ENCODE measurements around the gene LPCAT1. TPM values are rescaled to one million over a fixed set of nuclear protein-coding genes. Genes with fewer than 3 reads are reported as not detected.

The LPCAT1 gene
- total and polyA plus RNA-seq, 10 of the 15 experiments (the other 5 are each of a cell fraction or from before 2014, with no cell fraction given): 2.3 to 109 (median 72.7) TPM

DNA sequence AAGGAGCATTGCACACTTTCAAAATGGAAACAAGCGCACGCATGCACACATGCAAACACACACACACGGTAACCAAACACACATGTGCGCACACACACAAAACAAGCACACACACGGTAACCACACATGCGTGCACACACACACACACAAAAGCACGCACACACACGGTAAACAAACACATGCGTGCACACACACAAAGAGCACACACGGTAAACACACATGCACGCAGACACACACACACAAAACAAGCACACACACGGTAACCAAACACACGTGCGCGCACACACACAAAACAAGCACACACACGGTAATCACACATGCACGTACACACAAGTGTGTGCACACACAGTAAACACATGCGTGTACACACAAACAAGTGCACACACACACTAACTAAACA, 59.2 kb downstream of the LPCAT1 start:
- intact Hi-C loops (cut with micrococcal nuclease; ENCODE audit: unreplicated experiment): no loop called here
- CTCF ChIA-PET: no interaction called here
- Histone ChIP-seq H3K27me3 (replicated peaks in 1 of 2; ENCODE audit: control insufficient read depth in 2 of 2, insufficient read depth in 2 of 2, low read length in 1 of 2) (no peaks in the 10 kb centered on the region), H3K4me1 (ENCODE audit: control insufficient read depth, insufficient read depth, low read length) (no peaks in the 10 kb centered on the region), H3K27ac (ENCODE audit: control insufficient read depth, insufficient read depth) (no peak overlapping the region), H3K4me3 (no peak overlapping the region), H3K79me2 (ENCODE audit: control insufficient read depth, insufficient read depth, low read length) (no peaks in the 10 kb centered on the region), H2AFZ (ENCODE audit: control insufficient read depth, low read depth, low read length) (no peak overlapping the region), H4K20me1 (ENCODE audit: control insufficient read depth, insufficient read depth) (no peaks in the 10 kb centered on the region), H3K9me3 (replicated peaks; ENCODE audit: control insufficient read depth, insufficient read depth, low read length) (no peaks in the 10 kb centered on the region; the same call in 2 of the 3 replicates), H3K4me2 (ENCODE audit: control insufficient read depth, insufficient read depth) (no peak overlapping the region), H3K9ac (ENCODE audit: control insufficient read depth, insufficient read depth, low read length) (no peak overlapping the region), H3K36me3 (ENCODE audit: control insufficient read depth in 2 of 2, insufficient read depth in 2 of 2, low read length in 1 of 2) (peaks cover 38 to 45% of the 10 kb centered on the region in 2 experiments)
- TF ChIP-seq PML (IDR thresholded peaks at IDR 0.05; ENCODE audit: low read length): no peak
- TF ChIP-seq, protein P1, sequence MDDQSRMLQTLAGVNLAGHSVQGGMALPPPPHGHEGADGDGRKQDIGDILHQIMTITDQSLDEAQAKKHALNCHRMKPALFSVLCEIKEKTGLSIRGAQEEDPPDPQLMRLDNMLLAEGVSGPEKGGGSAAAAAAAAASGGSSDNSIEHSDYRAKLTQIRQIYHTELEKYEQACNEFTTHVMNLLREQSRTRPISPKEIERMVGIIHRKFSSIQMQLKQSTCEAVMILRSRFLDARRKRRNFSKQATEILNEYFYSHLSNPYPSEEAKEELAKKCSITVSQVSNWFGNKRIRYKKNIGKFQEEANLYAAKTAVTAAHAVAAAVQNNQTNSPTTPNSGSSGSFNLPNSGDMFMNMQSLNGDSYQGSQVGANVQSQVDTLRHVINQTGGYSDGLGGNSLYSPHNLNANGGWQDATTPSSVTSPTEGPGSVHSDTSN (IDR thresholded peaks at IDR 0.05; ENCODE audit: insufficient replicate concordance, low read depth, low read length): no peak
- TF ChIP-seq HDGF (IDR thresholded peaks at IDR 0.05): 0 out of 2 replicates have a peak, but pooled peaks have one; percentile 29
- no peak for TF ChIP-seq IRF3 (IDR thresholded peaks at IDR 0.05)
- TF ChIP-seq GABPA (IDR thresholded peaks at IDR 0.05; ENCODE audit: low read depth): no peak
- no peak for TF ChIP-seq PAX8 (IDR thresholded peaks at IDR 0.05)
- TF ChIP-seq, protein P2, sequence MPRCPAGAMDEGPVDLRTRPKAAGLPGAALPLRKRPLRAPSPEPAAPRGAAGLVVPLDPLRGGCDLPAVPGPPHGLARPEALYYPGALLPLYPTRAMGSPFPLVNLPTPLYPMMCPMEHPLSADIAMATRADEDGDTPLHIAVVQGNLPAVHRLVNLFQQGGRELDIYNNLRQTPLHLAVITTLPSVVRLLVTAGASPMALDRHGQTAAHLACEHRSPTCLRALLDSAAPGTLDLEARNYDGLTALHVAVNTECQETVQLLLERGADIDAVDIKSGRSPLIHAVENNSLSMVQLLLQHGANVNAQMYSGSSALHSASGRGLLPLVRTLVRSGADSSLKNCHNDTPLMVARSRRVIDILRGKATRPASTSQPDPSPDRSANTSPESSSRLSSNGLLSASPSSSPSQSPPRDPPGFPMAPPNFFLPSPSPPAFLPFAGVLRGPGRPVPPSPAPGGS (IDR thresholded peaks at IDR 0.05; ENCODE audit: borderline replicate concordance, insufficient read depth, low read depth, low read length, poor library complexity, severe bottlenecking): peak; percentile 27
- TF ChIP-seq IRF5 (IDR thresholded peaks at IDR 0.05; ENCODE audit: borderline replicate concordance): no peak
- no peak for TF ChIP-seq NFIC (IDR thresholded peaks at IDR 0.05; ENCODE audit: low read depth, low read length)
- TF ChIP-seq CBX3 (IDR thresholded peaks at IDR 0.05; ENCODE audit: borderline replicate concordance, low read depth): no peak
- no peak for TF ChIP-seq RBBP5 (conservative IDR thresholded peaks at IDR 0.05)
- TF ChIP-seq SREBF2 (IDR thresholded peaks at IDR 0.05; ENCODE audit: low read length): no peak
- no peak for TF ChIP-seq NFYA (IDR thresholded peaks at IDR 0.05; ENCODE audit: borderline replicate concordance, low read depth, low read length)
- no peak for TF ChIP-seq SUPT20H (IDR thresholded peaks at IDR 0.05; ENCODE audit: borderline replicate concordance, control insufficient read depth, low read depth, low read length)
- no peak; the same call in 1 of the 2 replicates for TF ChIP-seq POLR2A (IDR thresholded peaks at IDR 0.05; ENCODE audit: low read depth, low read length)
- TF ChIP-seq RB1 (IDR thresholded peaks at IDR 0.05; ENCODE audit: borderline replicate concordance): no peak
- in situ Hi-C loops (cut with MboI): no loop called here
- POLR2A ChIA-PET: no interaction called here
- SMC1A ChIA-PET (ENCODE audit: uncharacterized antibody, unreplicated experiment): no interaction called here
- no peak for DNase-seq (ENCODE audit: low read depth, low spot score)
- FAIRE-seq: no peak
- no TSS peak for BruUV-seq (replicated peaks)
- RAD21 ChIA-PET (ENCODE audit: unreplicated experiment): no interaction called here
- no peak for ATAC-seq
- 92% methylated on average over 18 of the region's 18 CpGs for WGBS (ENCODE audit: insufficient coverage, insufficient replicate concordance, low lambda C conversion rate, missing lambda C conversion rate)
